Inflammatory macrophage (primary cell): ENCODE measurements around the gene ENKUR.
"Not testable (repeated sequence)": the region's sequence is repeated elsewhere in the genome, so short reads cannot be mapped to it uniquely, and the experiment has no call there.

ENCODE experiments used
- DNase-seq, 2 donors: peaks; one replicate each; pipeline ENCODE4 v3.0.0-alpha.2; 2020 to 2022

The ENKUR gene

GRCh38 chr10:24971374-24971773 is 44.6 kb downstream of the ENKUR start:
- DNase-seq, result no peak

GRCh38 chr10:24969841-24970281 is 46.1 kb downstream of the ENKUR start:
- DNase-seq, result no peak

DNA sequence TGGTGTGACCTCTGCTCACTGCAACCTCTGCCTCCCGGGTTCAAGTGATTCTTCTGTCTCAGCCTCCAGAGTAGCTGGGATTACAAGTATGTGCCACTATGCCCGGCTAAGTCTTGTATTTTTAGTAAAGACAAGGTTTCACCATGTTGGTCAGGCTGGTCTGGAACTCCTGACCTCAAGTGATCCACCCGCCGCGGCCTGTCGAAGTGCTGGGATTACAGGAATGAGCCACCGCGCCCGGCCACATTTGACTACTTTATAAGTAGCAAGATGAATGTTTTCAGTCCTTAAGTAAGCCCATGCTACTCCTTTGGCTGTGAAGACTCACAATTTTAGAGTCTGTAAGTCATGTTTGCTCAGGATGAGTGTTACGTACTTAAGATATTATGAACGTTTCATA is 47.0 kb downstream of the ENKUR start:
- DNase-seq, result not testable (repeated sequence)

DNA sequence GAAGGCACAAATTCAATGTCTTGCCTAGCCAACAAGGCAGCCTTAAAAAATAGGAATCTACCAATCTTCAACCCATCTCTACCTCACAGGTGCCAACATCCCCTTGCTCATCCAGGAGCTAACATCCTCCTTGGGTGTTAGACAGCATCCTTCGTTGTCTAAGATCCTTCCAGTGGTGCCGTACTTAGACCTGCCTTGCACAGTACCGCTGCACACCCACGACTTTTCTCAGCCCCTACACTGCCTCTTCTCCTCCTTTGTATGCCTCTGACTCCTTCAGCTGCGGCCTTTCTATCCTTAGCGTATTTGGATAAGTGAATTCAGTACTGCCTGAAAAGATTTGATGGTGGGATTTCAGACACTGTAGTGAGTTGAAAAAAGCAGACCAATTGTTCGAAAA is 47.6 kb downstream of the ENKUR start:
- DNase-seq, result no peak

GRCh38 chr10:24966962-24967481 is 48.9 kb downstream of the ENKUR start:
- DNase-seq, result no peak

DNA sequence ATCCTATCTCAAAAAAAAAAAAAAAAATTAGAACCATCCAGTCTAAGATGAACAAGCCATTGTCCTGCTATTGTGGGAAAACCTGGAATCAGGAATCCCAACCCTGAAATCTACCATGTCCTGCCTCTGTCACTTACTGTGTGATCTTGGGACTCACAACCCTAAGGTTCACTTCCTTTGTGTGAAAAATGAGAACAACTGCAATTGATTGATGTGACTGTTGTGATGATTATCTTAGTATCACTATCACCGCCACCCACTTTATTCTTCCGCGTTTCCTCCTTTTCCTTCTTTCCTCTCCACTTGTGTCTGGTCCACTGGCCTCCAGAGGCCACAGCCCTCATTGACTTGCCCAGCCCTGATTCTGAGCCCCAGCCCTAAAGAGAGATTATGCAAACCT is 50.9 kb downstream of the ENKUR start:
- DNase-seq, result no peak

GRCh38 chr10:24963521-24964041 is 52.4 kb downstream of the ENKUR start:
- no peak for DNase-seq

- no peak for DNase-seq
Measured at GRCh38 chr10:24962995-24963394, 53.0 kb downstream of the ENKUR start.

DNA sequence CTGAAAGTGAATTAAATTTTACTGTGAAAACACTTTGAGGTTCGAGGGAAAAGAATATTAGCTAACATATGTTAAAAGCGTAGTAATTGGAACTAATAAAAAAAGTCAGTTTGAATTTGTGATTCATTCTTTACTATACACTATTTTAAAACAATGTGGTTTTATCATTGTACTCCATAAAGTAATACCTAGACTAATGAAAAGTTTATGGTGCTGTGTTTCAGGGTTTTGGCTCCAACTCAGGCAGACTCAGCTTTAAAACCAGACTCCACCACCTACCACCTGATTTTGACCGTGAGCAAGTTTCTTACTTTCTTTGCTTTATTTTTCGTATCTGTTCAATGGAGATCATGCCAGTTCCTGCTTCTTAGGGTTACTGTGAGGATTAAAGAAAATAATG is 54.4 kb downstream of the ENKUR start:
- no peak for DNase-seq

- DNase-seq, result no peak
Measured at GRCh38 chr10:24959382-24959730, 56.6 kb downstream of the ENKUR start.

- no peak for DNase-seq
Measured at GRCh38 chr10:24958721-24959381, 57.1 kb downstream of the ENKUR start.

DNA sequence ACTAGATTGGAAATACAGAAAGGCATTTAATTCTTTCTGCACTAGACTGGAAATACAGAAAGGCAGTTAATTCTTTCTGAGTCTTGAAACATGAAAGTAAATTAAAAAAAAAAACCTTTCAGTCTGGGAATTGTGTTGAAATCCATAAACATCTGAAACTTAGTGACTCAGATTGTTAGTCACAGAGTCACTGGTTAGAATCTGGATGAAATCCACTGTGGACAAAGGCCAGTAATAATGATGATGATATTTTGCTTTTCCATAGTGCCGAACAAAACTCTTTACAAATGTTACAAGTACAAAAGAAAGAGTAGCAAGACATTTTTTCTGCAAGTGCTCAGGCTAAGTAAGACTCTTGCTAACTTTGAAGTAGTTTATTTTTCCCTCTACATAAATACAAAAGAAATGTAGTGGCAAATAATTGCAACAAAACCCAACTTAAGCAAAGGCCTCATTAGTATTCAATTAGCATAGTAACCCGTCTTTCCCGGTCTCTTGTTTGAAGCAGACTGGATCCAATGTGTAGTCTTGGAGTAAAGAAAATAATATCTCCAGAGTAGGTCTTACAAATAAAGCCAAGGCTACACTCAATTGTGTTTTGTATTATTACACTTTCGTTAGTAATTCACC is 57.8 kb downstream of the ENKUR start:
- peak in 1 of 2 donors; percentile 16 for DNase-seq

DNA sequence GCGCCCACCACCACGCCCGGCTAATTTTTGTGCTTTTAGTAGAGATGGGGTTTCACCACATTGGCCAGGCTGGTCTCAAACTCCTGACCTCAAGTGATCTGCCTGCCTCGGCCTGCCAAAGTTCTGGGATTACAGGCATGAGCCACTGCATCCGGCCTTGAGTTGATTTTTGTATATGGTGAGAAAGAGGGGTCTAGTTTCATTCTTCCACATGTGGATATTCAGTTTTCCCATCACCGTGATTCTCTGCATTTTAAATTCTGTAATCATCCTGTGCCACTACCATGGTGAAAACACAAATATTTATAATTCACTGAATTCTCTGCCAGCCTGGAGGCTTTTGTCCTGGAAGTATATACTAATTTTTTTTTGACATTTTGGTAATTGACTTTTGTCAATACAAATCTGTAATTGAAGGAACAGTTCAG is 58.3 kb downstream of the ENKUR start:
- not testable (repeated sequence) for DNase-seq

DNA sequence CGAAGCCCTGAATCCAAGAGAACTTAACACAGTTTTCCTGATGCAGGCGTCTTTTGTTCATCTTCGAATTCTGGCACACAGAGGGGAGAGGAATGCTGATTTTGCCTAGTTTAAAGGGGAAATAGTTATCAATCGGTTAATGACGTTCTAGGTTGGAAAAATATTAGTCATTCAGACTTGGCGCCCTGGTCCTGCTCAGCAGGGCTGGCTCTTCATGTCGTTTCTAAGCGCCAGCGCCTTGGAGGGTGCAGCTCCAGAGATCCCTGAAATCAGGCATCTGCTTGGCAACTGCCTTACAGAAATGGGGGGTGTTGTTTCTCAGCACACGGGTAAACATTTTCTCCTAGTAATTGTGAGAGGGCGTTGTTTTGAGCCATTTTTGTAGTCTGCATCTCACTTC is 62.3 kb downstream of the ENKUR start:
- no peak for DNase-seq

DNA sequence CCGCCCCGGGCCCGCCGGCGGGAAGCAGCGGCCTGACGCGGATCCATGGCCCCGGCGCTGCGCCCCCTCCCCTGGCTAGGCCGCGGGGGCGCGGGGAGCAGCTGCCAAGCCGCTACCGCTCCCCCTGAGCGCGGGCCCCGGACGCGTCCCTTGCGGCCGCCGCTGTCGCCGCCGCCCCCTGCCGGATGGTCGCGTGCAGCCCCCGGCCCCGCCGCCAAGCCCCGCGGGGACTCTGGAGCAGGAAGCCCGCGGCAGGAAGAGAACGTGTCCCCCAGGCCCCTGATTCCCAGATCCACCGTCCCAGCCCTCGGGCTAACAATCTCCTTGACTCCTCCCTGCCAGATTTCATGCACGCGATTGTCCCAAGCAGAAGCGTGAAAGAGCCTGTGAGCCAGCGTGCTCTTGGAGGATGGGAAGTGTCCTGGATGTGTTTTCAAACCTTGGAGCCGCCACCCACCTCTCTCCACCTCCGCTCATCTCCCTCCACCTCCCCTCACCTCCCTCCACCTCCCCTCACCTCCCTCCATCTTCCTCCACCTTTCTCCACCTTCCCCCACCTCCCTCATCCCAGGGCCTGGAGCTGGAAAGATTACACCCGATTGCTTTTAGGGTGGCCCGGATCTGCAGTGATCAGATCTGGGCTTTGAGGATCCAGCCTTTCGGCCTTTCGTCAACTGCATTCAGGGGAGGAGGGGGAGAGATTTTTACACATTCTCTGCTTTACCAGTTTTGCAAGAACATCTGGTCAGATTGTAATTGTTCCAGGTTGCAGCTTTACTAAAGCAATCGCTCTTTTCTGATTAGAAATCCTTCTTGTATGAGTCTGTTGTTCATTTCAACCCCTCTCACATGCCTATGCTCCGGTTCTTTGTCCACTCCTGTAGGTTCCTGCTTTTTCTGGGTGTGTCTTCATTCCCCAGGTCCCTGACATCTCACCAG is 63.0 kb downstream of the ENKUR start:
- no peak for DNase-seq

- DNase-seq, result no peak
Measured at GRCh38 chr10:24952143-24952706, 63.7 kb downstream of the ENKUR start, which contains the start of gene PRTFDC1. Gene PRTFDC1, minus strand, starts transcription at chr10:24952606. Its CDS starts 31 bp downstream, at chr10:24952575.

GRCh38 chr10:24951201-24952142 is 64.5 kb downstream of the ENKUR start:
- no peak for DNase-seq

- DNase-seq, result no peak
Measured at GRCh38 chr10:24950439-24950838, 65.5 kb downstream of the ENKUR start.

DNA sequence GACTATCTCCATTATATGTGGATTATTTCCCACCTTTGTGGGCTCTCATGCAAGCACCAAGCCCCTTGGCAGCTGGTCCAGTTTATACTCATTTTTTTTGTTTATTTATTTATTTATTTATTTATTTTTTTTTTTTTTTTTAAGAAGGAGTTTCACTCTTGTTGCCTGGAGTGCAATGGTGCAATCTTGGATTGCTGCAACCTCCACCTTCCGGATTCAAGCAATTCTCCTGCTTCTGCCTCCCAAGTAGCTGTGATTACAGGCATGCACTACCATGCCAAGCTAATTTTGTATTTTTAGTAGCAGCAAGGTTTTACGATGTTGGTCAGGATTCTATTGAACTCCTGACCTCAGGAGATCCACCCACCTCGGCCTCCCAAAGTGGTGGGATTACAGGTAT is 66.3 kb downstream of the ENKUR start:
- DNase-seq, result no peak

GRCh38 chr10:24947304-24948097 is 68.5 kb downstream of the ENKUR start:
- no peak for DNase-seq
